CD4-positive, alpha-beta T cell treated with Interleukin-15 for 4 hours (primary cell): ENCODE data around the gene PPIF.
"Not testable (repeated sequence)": the region's sequence is repeated elsewhere in the genome, so short reads cannot be mapped to it uniquely, and the experiment has no call there.

ENCODE experiments used
- DNase-seq: peaks from one replicate; pipeline ENCODE4 v3.0.0-alpha.2; 2020; ENCODE audit warnings: low spot score

PPIF gene

DNA sequence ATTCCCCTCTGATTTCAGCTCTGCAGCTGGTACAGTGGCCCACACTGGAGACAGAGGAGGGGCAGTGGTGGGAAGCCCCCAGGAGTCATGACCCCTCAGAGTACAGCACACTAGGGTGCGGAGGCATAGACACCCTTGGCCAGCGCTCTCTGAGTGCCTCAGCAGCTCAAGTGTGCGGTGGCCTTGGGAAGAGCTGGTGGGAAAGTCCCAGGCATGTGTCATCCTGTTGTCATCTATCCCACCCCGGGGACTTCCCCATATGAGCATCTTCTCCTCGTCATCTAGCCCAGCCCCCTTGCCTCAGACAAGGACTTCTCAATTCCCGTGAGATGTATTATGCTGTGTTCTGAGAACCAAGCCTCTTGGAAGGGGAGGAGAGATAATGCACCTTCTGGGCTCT lies 15.6 kb upstream of the PPIF start:
- DNase-seq: peak; percentile 86

DNA sequence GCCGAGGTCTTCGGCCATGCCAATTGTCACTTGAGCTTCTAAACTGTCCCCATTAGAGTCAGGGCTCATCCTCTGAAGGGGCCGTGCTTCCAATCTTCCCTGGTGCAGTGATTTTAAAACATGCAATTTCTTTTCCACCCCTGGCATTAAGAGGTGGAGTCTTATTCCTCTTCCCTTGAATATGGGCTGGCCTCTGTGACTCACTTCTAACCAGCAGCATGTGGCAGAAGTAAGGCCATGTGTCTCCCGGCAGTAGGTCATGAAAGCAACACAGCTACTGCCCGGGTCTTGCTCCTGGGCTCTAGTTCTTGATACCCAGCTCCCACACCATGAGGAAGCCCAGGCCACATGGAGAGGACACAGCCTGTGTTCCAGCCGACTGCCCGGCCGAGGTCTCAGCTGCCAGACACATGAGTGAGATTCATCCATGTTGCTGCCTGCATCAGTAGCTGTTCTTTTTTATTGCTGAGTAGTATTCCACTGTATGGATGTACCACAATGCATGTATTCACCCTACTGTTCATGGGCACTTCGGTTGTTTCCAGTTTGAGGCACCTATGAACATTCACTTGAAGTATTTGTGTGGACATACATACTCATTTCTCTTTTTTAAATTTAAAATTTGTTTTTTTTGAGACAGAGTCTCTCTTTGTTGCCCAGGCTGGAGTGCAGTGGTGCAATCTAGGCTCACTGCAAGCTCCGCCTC lies 14.5 kb upstream of the PPIF start:
- DNase-seq: not testable (repeated sequence)

DNA sequence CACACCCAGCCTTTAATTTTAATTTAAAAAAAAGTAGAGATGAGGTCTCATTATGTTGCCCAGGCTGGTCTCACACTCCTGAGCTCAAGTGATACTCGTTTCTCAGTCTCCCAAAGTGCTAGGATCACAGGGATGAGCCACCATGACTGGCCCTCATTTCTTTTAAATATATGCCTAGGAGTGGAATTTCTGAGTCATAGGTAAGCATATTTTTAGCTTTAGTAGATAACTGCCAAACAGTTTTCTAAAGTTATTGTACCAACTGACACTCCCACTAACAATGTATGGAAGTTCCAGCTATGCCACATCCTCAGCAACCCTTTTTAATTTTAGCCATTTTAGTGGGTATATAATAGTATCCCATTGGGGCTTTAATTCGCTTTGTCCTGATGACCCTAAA lies 13.8 kb upstream of the PPIF start:
- no peak for DNase-seq

DNA sequence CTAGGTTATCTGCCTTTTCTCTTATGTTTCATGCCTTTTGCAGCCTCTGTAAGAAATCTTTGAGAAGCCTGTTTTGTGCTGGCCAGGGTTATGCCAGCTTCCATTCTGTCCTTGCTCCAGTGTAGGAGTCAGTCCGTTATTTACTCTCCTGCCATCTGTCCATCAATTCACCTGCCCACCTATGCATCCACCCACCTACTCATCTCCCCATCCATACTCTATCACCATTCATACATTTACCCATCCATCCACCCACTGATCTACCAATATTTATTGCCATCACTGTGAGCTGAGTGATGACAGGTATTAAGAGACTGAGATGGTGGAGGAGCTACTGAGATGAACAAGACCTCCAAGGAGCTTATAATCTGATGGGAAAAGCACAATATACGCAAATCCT lies 12.7 kb upstream of the PPIF start:
- no peak for DNase-seq

DNA sequence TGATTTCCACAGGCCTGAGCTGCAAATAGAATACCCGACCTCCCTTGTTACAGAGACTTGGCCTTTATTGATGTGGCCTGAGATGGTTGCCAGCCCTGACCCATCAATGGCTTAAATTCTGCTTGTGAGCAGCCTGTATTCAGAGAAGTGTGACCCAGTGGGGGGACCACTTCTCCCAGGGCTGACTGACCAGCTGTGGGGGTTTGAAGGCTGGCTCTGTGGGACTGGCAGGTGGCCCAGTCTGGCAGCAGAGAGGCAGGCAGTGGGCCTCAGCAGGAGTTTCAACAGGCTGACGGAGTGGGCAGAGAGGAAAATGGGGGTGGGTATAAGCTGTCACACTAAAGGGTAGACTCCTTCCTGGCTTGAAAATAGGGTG lies 12.2 kb upstream of the PPIF start:
- no peak for DNase-seq

DNA sequence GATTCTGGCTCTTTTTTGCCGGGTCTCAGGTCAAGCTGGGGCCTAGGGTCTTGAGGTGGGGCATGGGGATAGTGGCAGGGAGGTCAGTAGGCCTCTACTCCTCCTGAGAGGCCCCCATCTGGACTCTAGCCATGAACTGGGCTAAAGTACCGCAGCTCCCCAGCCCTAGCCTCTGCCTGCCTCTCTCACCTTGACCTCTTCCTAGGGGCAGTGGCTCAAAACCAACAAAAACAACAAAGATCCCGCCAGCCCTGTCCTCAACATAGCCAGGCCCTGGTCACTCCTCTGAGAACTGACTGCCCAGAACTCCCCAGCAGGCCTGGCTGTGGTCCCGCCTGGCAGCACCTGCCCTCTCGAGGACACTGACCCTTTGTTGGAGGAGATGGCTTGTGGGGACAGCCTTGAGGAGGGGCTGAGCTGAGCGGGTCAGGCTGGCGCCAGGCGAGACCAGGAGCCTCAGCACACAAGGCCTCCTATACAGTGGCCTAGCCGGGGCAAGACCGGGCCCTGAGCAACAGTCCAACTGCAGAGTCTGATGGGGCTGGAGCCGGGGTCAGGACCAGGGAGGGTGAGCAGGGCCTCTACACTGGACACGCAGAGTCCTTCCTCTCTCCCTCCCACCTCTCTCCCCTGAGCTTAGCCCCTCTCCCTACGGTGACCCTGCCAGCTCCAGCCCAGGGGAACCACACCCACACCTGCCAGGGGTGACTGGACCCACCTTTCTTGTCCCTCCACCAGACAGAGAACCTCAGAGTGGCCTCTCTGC lies 11.6 kb upstream of the PPIF start:
- DNase-seq: no peak

DNA sequence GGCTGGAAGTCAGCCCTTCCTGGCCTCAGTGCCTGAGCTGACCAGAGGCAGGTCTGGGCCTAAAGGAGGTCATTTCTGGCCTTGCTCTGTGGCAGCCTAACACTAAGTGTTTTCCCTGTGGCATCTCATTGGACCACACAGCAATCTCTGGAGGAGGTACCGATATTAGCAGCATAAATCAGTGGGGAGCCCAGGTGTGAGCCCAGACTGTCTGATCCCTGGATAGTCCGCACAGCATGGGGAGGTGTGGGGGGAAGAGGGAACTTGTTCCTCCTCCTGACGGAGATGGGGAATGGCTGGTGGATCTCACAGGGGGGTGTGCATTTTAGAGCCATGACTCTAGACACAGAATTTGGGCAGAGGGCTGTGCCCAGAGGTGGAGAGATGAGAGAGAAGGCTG lies 11.0 kb upstream of the PPIF start:
- DNase-seq: no peak

DNA sequence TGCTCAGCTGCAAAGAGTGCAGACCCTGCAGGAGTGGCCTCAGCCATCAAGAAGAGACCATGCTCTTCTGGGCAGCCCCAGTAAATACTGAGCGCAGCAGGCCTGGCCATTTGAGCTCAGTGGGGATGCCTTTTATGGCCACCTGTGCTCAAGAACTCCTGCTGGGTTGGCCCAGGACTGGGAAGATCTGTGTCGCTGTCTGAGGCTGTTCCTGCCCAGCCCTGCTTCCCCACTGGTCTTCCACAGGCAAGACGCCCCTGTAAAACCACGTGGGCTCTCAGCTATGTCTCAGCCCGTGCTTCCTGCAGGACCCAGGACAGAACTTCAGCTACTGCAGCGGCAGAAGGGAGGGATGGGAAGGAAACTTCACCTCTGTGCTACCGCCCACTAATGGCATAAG lies 10.5 kb upstream of the PPIF start:
- DNase-seq: no peak

DNA sequence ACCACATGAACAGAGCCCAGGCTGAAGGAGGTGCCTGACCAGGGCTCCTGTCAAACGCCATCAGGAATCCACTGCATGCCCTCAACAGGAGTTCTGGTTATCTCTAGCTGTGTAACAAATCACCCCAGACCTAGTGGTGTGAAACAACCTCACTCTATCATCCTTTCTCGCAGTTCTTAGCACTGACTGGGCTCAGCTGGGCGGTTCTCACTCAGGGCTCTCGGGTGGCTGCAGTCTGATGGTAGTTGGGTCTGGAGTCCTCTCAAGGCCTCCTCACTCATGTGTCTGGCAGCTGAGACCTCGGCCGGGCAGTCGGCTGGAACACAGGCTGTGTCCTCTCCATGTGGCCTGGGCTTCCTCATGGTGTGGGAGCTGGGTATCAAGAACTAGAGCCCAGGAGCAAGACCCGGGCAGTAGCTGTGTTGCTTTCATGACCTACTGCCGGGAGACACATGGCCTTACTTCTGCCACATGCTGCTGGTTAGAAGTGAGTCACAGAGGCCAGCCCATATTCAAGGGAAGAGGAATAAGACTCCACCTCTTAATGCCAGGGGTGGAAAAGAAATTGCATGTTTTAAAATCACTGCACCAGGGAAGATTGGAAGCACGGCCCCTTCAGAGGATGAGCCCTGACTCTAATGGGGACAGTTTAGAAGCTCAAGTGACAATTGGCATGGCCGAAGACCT lies 9.3 kb upstream of the PPIF start:
- DNase-seq: not testable (repeated sequence)

DNA sequence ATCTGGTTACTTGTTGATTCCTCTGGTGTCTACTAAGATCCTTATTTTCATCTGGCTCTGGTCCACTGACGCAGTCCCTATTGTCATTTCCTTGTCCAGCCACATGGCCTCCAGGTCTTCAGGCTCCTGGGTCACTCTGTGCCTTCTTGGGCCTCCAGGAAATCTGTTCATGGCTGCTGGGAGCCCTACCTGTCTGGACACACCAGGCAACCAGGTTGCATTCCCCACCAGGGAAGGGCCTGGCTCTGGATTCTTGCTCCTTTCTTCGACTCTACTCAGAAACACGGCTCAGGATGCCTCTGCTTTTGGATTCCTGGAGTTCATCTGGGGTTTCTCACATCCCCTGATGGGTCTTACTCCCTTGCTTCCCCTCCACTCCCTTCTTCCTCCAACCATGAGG lies 8.0 kb upstream of the PPIF start:
- DNase-seq: no peak

DNA sequence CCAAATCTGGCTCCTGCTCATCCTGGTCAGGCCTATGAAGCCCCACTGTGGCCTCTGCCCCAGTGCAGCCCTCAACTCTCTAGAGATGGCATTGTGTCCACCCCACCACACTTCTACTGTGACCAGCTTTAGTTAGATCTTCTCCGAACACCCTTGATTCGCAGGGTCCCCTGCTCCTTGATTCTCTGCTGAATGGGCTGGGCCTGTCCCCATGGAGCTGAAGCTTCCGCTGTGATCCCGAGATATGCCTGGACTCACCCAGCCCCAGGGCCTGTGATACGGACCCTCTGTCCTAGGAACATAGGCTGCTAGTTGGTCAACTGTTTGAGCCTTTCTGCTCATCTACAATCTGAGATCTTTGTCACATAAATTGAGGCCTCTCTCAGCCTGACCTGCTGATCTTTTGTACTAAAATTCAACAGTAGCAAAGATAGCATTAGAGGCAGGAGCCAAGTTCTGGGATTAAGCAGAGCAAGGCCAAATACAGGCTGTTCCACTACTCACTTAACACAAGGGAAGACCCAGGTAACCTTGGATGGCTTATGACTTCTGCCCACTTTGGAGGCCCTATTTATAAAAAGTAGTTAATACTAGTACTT lies 6.5 kb upstream of the PPIF start:
- no peak for DNase-seq

DNA sequence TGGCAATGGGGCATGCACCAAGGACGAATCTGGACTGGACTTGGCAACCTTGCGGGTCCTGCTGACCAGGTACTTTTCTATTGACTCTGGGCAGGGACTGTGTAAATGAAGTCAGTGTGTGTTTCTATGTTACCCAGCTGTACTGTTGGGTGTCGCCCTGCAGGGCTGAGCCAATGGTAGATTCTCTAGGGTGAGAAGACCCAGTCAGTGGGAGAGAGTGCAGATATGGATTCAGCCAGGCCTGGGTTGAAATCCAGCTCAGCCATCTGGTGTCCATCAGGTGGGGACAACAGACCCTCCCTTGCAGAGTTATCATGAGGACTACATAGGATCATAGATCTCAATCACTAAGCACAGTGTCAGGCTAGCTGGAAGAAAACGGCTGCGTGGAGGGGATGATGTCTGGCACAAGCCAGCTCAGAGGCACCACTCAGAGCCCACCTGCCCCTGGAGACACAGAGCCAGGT lies 4.9 kb upstream of the PPIF start:
- no peak for DNase-seq

DNA sequence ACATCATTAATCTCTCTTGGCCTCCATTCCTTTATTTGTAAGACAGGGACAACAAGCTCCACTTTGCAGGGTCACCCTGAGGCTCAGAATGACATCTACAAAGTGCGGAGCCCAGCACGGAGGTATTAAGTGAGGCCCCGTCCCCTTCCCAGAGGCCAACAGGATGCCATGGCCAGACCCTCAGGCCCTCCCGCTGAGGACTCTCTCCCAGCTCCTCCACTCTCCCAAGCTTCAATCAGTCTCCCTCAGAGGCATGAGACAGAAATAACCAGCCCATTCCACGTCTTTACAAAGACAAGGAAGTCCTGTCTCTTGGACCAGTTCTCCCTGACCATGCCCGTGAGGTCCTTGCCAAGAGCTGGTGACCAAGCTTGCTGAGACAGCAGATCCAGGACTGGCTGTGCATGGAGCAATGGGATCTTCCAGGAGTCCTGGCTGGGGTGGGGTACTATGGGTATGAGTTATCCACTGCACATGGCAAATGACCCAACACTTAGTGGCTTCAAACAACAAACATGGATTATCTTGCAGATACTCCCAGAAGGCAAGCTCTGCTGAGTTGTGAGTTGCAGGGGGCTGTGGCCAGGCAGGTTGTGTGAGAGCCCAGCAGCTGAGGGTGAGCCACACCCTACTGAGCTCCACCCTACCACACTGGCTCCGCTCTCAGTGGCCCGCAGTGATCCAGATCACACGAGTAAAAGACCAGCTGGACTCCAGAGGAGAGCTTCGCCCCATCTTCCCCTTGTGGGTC lies 4.3 kb upstream of the PPIF start:
- DNase-seq: no peak

DNA sequence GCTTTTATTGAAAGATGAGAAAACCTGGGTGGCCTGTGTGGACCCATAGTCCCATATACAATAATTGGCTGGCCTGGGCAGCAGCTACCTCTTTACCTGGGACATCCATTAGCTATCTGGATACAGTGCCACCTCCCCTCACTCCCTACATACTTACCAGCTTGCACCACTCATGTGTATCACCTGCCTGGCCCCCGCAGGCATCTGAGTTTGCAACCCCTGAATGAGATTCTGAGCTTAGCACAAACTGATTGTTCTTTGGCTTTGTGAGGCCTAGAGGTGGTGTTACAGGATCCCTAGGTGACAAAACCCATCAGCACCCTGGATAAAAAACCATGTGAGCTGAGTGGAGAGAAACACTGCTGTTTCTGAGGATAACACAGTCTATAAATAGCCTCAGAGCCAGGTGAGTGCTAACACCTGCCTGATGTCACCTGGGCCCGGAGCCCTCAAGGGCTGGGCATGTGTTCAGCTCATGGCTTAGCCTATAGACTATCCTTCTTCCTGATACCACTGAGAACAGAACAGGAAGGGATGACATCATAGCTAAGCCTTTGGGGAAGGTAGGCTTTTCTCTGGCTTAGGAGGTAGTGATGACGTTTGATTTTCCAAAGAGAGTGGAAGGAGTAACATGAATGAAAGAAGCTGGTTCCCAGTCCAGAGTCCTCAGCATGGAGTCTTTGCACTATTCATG lies 2.6 kb upstream of the PPIF start:
- no peak for DNase-seq

DNA sequence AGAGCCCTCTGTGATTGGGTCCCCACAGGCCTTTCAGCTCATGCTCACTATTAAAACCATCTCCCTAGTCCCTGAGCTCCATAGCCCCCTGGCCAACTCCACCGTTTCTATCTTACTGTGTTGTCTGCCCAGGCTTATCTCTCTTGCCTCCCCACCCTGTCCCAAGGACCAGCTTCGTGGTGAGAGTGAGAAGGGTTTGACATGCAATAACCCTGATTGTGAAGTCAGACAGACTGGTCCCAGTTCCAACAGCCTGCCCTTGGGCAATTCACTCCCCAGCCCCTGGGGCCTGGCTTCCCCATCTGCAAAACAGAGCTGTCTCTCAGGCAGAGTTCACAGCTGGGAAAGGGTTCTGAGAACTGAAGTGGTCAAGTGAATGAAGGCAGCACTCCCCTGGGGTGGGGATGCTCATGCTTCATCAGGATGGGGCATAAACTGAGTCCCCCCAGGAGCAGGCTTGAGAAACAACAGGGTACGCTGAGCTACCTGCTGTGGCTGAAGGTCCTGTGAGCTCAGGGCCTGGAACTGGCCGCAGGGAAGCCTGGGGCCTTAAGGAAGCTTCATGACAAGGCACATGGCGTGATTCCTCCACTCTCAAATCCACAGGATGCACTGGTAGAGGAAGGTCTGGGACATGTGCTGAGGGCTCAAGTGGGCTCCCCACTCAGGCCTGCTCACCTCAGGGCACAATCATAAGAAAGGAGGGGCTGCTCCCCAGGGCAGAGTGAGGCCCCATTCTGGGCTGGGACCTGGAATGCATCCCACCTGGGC lies 1.8 kb upstream of the PPIF start:
- no peak for DNase-seq

DNA sequence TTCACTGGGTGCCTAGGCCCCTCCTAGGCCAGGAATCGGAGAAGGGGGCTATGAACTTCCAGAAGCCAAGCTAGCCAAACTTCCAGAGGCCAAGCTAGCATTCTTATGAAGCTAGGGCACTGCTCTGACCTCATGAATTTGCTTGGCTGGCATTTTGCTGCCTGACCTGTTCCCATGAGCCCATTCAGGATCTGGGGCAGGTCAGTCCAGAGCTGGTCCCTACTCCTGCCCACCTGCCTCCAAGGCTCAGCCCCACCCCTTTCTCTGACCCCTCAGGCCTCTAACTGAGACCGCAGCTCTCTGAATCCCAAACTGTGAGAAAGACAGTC lies 1.3 kb upstream of the PPIF start:
- DNase-seq: no peak

DNA sequence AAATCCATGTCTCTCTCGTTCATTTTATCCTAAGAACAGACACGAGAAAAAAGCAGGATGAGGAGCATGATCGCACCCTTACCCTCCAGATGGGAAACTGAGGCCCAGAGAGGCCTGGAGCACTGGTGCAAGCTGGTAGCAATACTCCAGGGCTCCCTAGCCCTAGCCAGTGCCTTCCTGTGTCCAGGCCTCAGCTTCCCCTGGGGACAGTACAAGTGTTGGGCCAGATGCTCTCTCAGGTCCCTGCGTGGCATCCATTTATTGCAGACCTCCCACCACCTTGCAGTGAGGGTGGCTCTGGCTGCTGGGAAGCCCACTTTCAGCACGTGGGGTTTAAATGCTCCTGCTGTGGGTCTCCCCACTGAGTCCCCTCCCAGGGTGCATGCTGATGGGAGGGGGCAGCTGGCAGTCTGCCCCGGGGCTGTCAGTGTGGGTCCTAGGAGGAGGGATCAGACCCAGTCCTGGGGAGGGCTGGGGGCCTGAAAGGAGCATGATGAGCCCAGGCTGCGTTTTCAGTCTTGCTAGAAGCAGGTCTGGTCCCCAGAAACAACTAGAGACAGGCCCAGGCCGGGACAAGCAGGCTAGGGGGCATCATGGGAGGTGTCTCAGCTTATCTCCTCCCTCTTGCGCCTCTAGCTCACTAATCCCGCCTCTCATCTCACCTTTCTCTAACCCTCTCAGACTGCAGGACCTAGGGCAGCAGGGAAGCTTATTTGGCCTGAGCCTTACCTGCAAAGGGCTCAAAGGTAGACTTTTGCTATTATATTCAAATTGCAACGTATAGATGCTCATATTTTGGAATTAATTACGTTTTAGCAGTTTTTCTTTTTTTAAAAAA lies 662 bp upstream of the PPIF start:
- DNase-seq: no peak

DNA sequence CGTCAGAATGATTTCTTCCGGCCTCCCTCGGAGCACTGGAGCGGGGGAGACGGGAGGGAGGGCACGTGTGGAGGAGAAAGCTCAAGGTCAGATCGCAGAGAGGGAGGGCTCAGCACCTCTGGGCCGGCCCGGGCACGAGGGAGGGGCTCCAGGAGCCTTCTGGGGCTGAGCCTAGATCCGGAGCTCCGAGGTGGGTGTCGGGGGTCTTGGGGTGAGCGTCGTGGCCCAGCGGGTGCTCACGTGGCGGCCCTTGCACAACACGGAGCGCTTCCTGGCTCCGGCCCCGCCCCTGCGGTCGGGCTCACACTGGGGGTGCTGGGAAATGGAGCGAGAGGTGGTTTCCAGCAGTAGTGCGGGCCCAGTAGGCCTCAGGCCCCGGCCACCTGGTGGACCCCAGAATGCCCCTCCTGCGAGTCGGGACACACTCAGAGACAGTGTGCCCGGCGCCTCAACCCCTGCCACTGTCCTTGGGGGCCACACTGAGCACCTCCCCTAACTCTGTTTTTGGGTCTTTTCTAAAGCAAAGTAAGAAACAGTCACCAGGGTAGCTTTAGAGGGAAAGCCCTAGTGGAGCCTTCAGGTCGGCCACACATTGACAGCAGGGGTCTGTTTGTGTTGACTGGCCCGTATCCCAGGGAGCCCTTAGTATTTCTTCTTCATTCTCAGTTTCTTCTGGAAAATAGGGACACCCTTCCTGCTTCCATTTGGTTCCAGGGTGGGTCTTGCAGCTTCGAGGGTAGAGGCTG lies 798 bp downstream of the PPIF start:
- peak; percentile 73 for DNase-seq

DNA sequence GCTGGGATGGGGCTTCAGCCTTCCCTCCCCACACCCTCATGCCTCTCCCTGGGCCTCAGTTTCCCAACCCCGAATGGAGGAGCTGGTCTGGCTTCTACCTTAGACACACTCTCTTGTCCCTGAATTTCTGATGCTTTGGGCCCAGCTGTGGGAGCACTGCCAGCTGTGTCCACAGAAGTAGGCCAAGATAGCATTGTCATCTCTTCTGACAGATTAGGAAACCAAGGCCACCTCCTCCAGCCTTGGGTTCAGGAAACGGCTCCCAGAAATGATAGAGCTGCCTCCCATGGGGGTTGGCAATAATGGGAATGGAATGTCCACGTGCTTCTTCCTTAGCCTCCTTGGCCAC lies 1.3 kb downstream of the PPIF start:
- no peak for DNase-seq
